Smooth muscle cell (in vitro differentiated cells): ENCODE data around the gene SEH1L. TPM values are rescaled to one million over a fixed set of nuclear protein-coding genes. Genes with fewer than 3 reads are reported as not detected.

ENCODE experiments used
- DNase-seq: peaks from one replicate; lab custom pipeline; 2025; ENCODE audit not compliant: unreplicated experiment; lab: John Stamatoyannopoulos, UW
- H2AFZ ChIP-seq: fragments of 200-600 bp; sonication (generic); 2 replicates; pipeline ENCODE4 v1.6.0; 2016; ENCODE audit warnings: antibody characterized with exemption, low read depth, mild to moderate bottlenecking
- H3F3A ChIP-seq: fragments of 200-600 bp; sonication (generic); 2 replicates; pipeline ENCODE4 v1.6.0; 2017; ENCODE audit warnings: antibody characterized with exemption, low read depth
- H3K27ac ChIP-seq: fragments of 200-600 bp; sonication (generic); 2 replicates; pipeline ENCODE4 v1.5.1; 2016; ENCODE audit warnings: low read depth, mild to moderate bottlenecking
- H3K27me3 ChIP-seq: fragments of 200-600 bp; sonication (generic); 2 replicates; pipeline ENCODE4 v1.6.1; 2016; ENCODE audit warnings: low read depth, mild to moderate bottlenecking
- H3K36me3 ChIP-seq: fragments of 200-600 bp; sonication (generic); 2 replicates; pipeline ENCODE4 v1.5.1; 2016; ENCODE audit warnings: low read depth
- H3K4me1 ChIP-seq: fragments of 200-600 bp; sonication (generic); 2 replicates; pipeline ENCODE4 v1.5.1; 2016; ENCODE audit warnings: low read depth
- H3K4me2 ChIP-seq: fragments of 200-600 bp; sonication (generic); 2 replicates; pipeline ENCODE4 v1.6.0; 2016; ENCODE audit warnings: mild to moderate bottlenecking
- H3K4me3 ChIP-seq: fragments of 200-600 bp; sonication (generic); 2 replicates; pipeline ENCODE4 v1.5.1; 2016; ENCODE audit warnings: mild to moderate bottlenecking
- H3K79me2 ChIP-seq: fragments of 200-600 bp; sonication (generic); 2 replicates; pipeline ENCODE4 v1.6.0; 2016; ENCODE audit warnings: low read depth, mild to moderate bottlenecking
- H3K9ac ChIP-seq: fragments of 200-600 bp; sonication (generic); 2 replicates; pipeline ENCODE4 v1.6.0; 2016; ENCODE audit warnings: low read depth
- H3K9me3 ChIP-seq: fragments of 200-600 bp; sonication (generic); replicated peaks from 2 replicates; pipeline ENCODE4 v1.5.1; 2016; ENCODE audit warnings: low read depth
- H4K20me1 ChIP-seq: fragments of 200-600 bp; sonication (generic); 2 replicates; pipeline ENCODE4 v1.6.0; 2016; ENCODE audit warnings: low read depth
- WGBS: methylation state at CpG from one replicate; pipeline ENCODE4 v1.1.7; 2016; ENCODE audit warnings: low lambda C conversion rate; 5-methylcytosine and 5-hydroxymethylcytosine counted together
- polyA plus RNA-seq: library from polyadenylated mRNA; unstranded; fragments of >200 nt; fragmentation: Nextera tagmentation; extraction: Ambion mirVana; gene quantifications from 2 replicates; pipeline ENCODE4 v1.2.1, GENCODE V29; 2016
- total RNA-seq: library from RNA; depleted of rRNA; stranded (reverse); fragments of >200 nt; gene quantifications from 2 replicates; pipeline ENCODE4 v1.2.3, GENCODE V29; 2014
- TF ChIP-seq, protein P1 (sequence below): fragments of 200-600 bp; sonication (generic); IDR thresholded peaks from 2 replicates; pipeline ENCODE4 v1.5.1; 2017; ENCODE audit warnings: borderline replicate concordance, mild to moderate bottlenecking, antibody characterized with exemption; ENCODE audit not compliant: insufficient read depth, poor library complexity, severe bottlenecking

SEH1L gene
- total and polyA plus RNA-seq, 2 experiments from 2014 or later, result 18.4 to 43.5 TPM

DNA sequence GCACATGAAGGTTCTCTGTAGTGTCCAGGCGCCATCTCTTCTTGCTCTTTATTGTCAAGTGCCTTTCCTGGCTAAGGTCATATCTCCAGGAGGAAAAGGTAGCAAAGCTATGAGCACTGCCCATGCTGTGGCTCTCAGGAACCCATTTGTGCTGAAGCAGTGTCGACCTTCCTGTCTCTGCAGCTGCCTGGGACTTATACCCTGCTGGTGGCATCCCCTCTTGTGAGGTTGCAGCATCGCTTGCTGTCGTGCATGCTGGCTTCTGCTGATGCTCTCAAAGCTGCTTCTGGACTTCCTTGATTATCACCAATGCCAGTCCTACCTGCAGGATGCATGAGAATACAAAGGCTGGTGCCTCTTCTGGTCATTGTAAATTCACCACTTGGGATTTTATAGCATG, 41.7 kb upstream of the SEH1L start:
- Histone ChIP-seq H3K27ac (no peak overlapping the region), H3K79me2 (no peaks in the 10 kb centered on the region)
- 93% methylated on average over 4 of the region's 4 CpGs for WGBS

DNA sequence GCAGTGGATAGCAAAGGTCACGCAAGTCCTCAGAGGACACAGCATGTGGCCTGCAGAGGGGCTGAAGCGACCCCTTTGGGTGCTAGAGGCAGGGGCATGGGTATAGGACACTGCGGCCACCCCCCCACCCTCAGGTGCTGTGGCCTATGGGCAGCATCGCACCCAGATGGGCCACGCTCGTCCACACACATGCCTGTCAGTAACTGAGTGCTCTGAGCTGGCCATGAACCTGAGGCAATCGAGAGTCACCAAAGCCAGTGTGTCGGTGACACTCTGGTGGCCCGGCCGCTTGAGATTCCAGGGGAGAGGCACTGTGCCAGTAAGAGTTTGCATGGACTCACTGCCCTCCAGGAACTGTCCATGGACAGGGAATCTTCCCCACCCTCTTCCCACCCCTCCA, 41.0 kb upstream of the SEH1L start:
- no peak overlapping the region for H3K9ac ChIP-seq
- H3K36me3 ChIP-seq, result no peaks in the 10 kb centered on the region
- no peaks in the 10 kb centered on the region for H3F3A ChIP-seq
- H3K9me3 ChIP-seq, result no peaks in the 10 kb centered on the region
- no peaks in the 10 kb centered on the region for H3K79me2 ChIP-seq
- H3K27ac ChIP-seq, result no peak overlapping the region
- H4K20me1 ChIP-seq, result no peaks in the 10 kb centered on the region
- H3K4me1 ChIP-seq, result peaks cover 13% of the 10 kb centered on the region
- no peak overlapping the region for H3K4me3 ChIP-seq
- no peak overlapping the region for H3K4me2 ChIP-seq
- no peaks in the 10 kb centered on the region for H3K27me3 ChIP-seq
- DNase-seq, result no peak
- TF ChIP-seq, protein P1, sequence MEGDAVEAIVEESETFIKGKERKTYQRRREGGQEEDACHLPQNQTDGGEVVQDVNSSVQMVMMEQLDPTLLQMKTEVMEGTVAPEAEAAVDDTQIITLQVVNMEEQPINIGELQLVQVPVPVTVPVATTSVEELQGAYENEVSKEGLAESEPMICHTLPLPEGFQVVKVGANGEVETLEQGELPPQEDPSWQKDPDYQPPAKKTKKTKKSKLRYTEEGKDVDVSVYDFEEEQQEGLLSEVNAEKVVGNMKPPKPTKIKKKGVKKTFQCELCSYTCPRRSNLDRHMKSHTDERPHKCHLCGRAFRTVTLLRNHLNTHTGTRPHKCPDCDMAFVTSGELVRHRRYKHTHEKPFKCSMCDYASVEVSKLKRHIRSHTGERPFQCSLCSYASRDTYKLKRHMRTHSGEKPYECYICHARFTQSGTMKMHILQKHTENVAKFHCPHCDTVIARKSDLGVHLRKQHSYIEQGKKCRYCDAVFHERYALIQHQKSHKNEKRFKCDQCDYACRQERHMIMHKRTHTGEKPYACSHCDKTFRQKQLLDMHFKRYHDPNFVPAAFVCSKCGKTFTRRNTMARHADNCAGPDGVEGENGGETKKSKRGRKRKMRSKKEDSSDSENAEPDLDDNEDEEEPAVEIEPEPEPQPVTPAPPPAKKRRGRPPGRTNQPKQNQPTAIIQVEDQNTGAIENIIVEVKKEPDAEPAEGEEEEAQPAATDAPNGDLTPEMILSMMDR, result no peak
- 93% methylated on average over 10 of the region's 10 CpGs for WGBS
- no peak overlapping the region for H2AFZ ChIP-seq

More for the DNA sequence above, 41.7 kb upstream of the SEH1L start:
- H3K4me3 ChIP-seq, result no peak overlapping the region
- no peaks in the 10 kb centered on the region for H3K36me3 ChIP-seq
- no peak overlapping the region for H3K9ac ChIP-seq
- H3K4me2 ChIP-seq, result no peak overlapping the region
- TF ChIP-seq, protein P1, result no peak
- no peaks in the 10 kb centered on the region for H3F3A ChIP-seq
- peaks cover 13% of the 10 kb centered on the region for H3K4me1 ChIP-seq
- DNase-seq, result no peak
- H3K27me3 ChIP-seq, result no peaks in the 10 kb centered on the region
- no peak overlapping the region for H2AFZ ChIP-seq
- no peaks in the 10 kb centered on the region for H4K20me1 ChIP-seq
- H3K9me3 ChIP-seq, result no peaks in the 10 kb centered on the region

DNA sequence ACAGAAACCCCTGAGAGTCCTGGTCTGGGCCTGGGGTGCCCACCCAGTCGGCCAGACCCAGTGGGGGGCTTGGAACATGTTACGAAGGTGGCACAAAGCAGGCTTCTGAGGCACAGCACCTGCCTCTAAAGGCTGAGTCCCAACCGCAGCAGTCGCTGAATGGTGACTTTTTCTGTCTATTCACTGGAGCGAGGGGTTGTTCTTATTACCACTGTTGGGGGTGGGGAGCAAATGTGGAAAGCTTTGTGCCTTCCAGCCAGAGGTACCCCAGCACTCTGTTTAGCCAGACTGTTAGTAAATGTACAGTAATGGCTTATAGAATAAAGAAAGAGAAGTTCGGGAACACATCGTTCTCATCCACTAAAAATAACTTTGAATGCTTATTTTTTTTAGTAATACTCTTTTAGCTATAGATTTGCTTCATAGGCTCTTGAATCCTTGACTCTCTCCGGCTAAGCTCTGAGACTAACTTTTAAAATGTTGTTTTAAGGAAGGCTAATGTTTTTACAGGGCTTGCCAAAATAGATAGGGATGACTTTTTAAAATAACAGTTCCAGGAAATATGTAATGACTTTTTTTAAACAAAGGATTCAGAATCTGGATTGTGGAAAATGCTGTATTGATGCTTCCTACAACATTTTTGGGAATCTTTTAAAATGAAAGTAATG, 40.4 kb upstream of the SEH1L start:
- no peaks in the 10 kb centered on the region for H3K9me3 ChIP-seq
- H4K20me1 ChIP-seq, result no peaks in the 10 kb centered on the region
- peak overlapping the region; percentile 44 for H3K27ac ChIP-seq
- H3K36me3 ChIP-seq, result no peaks in the 10 kb centered on the region
- H3K79me2 ChIP-seq, result no peaks in the 10 kb centered on the region
- TF ChIP-seq, protein P1, result no peak
- H3K9ac ChIP-seq, result no peak overlapping the region
- H3K4me1 ChIP-seq, result peaks cover 13% of the 10 kb centered on the region
- H3K4me2 ChIP-seq, result peak overlapping the region; percentile 75
- WGBS, result 54% methylated on average over 7 of the region's 8 CpGs
- H3F3A ChIP-seq, result no peaks in the 10 kb centered on the region
- no peak for DNase-seq
- H3K4me3 ChIP-seq, result peak overlapping the region; percentile 17
- no peaks in the 10 kb centered on the region for H3K27me3 ChIP-seq
- peak overlapping the region; percentile 55 for H2AFZ ChIP-seq

DNA sequence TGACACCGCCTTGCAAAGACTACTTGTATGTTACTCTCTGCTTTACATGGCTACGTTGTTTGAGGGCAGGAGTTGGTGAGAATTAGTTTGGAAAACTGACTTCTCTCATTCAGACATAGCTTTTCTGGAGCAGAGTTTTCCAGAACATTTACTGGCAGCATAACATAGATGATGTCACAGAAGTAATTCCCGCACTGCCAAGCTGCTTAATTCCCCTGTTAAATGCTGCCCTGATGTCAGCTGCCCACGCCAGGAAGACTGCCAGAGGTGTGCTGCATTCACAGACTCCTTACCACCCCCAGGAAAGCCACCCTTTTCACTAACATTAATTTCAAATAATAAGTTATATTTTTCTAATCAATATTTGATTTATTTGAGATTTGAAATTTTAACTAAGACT, 39.1 kb upstream of the SEH1L start:
- Histone ChIP-seq H3K9me3 (no peaks in the 10 kb centered on the region), H3K9ac (no peak overlapping the region), H2AFZ (peak overlapping the region; percentile 55), H3K36me3 (no peaks in the 10 kb centered on the region), H3F3A (no peaks in the 10 kb centered on the region), H3K4me1 (peaks cover 13% of the 10 kb centered on the region), H3K27me3 (no peaks in the 10 kb centered on the region), H3K4me2 (peak overlapping the region; percentile 75), H4K20me1 (no peaks in the 10 kb centered on the region), H3K4me3 (no peak overlapping the region), H3K79me2 (no peaks in the 10 kb centered on the region), H3K27ac (peak overlapping the region; percentile 44)
- 63% methylated on average over 4 of the region's 4 CpGs for WGBS
- no peak for DNase-seq
- TF ChIP-seq, protein P1, result no peak
